Activated CD4-positive, CD25-positive, alpha-beta regulatory T cell treated with anti-CD3 and anti-CD28 coated beads, Interleukin-2, amount 50 U/mL, for 24 hours (primary cell): ENCODE results near the gene KCNH3.
A peak's percentile ranks its signal among the peaks of the same experiment; 100 is the strongest.
"Not testable (repeated sequence)": the region's sequence is repeated elsewhere in the genome, so short reads cannot be mapped to it uniquely, and the experiment has no call there.

Experiments used
- ATAC-seq, 2 donors: fragments of 150-1000 bp; cut with Tn5 transposase; one replicate each; pipeline ENCODE4 v1.10.0; 2021; ENCODE audit warnings: mild to moderate bottlenecking in 1 of 2, moderate library complexity in 1 of 2

Gene KCNH3

DNA sequence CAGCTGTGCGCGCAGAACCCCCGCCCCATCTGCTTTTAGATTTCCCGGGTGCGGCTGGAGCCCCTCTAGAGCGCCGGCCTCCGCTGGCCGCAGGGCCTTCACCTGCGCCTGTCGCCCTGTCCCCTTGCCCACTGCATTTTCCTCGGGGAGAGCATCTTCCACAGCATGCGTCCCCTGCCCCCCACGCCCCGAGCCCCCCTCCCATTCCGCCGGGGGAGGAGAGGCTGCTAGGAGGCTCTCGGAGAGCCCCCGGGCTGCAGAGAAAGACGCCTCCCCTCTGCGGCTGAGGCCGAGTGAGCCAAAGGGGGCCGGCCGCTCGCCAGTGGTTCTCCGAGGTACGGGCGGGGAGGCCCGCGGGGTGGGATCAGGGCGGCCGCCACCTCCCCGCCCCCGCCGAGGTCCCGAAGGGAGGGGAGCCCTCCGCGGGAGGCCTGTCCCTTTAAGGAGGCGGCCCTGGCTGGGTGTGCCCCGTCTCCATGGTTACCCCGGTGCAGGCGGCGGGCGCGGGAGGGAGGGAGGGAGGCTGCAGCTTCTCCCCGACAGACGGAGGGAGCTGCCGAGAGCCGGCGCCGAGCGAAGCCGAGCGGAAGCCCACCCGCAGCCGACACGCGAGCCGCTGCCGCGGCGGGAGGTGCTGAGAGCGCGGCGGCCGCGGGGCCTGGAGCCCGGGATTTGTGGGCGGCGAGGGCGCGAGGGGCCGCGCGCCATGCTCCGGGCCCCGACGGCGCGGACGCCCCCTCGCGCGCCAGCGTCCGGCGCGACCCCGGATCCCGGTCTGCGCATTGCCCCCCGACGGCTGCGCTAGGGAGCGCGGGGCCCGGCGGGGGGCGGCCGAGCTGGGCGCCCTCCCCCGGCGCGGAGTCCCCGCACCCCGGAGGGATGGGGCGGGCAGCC, at the start of gene KCNH3:
Gene KCNH3, plus strand, starts transcription at position 521 of the 894 bp plus-strand sequence. CDS start 387 bp downstream, outside the sequence.
- peak; percentile 88 to 90 for ATAC-seq

DNA sequence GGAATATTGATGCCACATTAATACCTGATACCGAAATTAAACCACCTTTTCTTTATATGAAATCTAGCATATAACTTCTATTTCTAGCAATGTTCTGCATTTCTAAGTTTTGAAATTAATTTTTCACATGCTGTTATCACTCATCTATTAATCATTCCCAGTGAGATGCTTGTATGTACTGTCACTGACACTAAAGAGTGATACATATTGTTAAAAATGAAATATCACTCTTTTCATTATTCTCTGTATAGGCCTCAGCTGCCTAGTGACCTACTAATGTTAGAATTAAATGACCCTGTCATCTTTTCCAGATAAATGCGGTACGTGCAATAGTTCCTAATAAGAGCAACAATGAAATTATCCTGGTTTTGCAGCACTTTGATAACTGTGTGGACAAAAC, 49.7 kb upstream of the KCNH3 start:
- no peak for ATAC-seq

DNA sequence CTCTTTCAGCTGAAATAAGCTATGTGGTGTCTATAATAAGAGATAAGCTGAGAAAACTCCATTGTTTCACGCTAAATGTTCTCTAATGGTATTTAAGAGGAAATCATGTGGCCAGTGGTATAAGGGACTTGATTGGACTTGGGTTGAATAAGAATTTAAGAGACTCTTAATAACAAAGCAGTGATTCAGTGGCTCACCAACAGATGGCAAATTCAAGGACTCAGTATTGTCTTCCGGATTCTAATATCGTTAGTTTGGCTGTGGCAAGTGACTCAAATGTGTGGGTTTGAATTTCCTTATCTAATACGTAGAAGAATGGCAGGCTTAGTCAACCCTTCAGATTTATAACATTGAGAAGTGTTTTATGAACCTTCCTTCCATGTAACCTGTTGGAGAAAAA, 49.1 kb upstream of the KCNH3 start:
- ATAC-seq: no peak

GRCh38 chr12:49491823-49492222, 47.0 kb upstream of the KCNH3 start:
- ATAC-seq: no peak

DNA sequence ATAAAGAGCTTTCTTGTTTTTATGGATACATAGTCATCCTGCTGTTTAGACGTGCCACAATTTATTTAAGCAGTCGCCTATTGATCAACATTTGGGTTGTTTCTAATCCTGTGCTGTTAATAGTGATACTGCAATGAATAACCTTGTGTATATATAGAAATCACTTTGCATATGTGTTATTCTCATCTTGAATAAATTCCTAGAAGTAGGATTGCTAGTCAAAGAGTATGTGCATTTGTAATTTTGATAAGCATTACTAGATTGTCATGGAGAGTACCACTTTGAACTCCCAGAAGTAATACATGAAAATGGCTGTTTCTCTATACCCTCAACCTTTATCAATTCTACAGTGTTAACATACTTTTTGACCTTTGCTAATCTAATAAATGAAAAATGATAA, 44.9 kb upstream of the KCNH3 start:
- ATAC-seq: no peak

DNA sequence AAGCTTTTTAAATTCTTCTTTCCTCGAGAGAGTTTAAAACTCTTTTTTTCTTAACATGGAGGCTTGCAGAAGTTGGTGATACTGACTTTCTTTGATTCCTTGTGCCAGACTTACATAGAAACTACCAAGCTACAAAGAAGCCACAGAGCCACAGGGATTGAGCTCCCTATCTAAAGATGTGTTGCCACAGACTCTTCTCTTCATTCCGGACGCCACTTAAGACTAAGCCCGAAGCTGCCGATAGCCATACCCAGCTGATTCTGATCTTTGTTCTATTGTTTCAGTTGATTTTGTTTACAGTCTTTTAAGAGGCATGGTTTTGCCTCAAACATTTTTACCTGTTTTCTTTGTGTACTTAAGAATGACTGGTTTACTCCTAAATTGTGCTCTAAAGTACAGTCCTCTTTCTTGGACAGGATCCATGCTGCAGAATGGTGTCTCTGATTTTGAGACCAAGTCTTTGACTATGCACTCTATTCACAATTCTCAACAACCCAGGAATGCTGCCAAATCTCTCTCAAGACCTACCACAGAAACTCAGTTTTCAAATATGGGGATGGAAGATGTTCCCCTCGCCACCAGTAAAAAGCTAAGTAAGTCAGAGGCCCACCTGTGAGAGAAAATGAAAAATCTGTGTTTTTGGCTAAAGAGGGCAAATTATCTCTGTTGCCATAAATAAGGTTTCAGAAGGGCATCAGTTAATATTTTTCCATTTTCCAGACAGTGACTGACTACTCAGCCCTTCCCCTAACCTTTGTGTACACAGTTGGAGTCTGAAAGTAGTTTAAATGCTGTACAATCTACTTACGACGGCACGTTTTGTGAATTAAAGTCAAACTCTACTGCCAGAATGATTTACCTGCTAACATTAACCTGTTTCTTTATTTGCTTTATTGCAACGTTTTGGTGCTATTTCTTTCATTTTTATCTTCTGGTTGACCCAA, 42.1 kb upstream of the KCNH3 start:
- no peak for ATAC-seq

DNA sequence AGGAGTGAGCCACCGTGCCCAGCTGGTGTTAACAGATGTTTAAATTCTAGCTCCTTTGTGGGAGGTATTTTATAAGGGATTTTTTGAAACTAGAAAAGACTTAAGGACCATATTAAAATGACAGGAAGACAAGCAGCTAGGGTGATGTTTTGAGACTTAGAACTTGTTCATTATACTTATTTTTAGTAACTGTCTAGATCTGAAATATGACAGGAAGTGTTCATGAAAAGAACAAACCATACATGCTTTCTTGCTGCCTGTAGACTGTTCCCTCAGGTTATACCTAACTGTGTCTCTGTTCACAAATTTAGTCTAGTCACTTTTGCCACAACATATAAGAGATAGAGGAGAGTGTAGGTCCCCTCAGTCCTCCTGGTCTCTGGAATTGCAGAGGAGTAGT, 36.9 kb upstream of the KCNH3 start:
- no peak for ATAC-seq

DNA sequence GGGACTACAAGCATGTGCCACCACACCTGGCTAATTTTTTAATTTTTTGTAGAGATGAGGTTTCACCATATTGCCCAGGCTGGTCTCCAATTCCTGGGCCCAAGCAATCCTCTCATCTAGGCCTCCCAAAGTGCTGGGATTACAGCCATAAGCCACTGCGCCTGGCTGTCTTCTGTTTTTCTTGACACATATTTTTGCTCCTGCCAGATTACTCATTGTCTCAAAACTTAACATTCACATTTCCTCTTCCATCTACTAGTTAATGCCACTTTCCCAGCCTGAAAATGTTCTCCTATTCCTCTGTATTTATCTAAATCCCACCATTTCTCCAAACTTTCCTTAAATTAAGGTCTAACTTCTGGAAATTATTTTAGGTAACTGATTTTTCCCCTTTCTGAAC, 36.2 kb upstream of the KCNH3 start:
- no peak for ATAC-seq

DNA sequence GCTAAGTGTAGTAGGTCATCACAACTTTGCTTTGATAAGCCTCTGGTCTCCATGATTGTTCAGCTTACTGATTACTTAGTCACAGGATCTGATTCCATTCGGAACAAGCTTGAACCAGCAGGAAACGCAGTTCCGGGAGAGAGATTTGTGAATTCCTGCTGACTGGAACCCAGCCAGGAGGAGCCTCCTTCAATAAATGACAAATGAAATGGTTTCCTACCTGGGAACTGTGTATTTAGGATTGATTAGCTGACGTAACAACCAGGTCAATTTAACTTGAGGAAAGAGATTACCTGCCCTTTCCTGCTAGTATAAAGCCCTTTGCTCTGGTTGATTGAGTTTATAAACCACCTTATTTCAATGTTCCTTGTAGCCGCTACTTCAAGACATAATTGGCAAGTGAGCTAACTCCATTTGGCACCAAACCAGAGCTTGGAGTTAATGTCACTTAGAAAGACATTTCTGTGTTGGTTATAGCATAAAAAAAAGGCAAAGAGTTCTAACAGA, 35.1 kb upstream of the KCNH3 start:
- ATAC-seq: no peak

DNA sequence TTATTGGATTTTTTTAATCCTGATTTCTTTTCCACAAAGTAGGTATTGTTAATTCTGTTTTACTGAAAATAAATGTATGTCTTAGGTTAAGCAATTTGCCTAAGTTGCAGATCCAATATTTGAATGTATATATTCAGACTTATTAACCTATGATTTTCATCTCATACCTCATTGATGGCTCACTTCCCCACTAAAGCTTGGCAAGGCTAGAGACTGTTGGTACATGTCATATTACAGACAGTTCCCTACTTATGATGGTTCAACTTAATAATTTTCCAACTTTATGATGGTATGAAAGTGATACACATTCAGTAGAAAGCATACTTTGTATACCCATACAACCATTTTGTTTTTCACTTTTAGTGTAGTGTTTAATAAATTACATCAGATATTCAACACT, 33.2 kb upstream of the KCNH3 start:
- no peak for ATAC-seq

DNA sequence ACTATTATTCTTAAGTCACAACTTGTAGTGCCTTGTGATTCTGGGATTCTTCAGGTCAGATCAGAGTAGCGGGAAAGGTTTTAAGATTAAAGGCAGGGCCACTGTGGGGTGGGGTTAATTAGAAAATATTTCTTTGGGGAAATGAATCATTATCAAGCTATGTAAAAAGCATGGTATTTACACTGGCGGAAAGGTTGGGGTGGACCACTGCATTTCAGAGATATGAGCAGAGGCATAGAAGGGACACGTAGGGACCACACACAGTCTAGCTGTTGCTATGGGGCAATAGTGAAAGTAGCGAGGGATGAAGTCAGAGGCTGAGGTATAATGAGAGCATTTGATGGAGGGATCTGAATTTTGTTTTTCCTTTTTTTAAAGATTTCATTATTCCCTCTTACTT, 31.7 kb upstream of the KCNH3 start:
- ATAC-seq: no peak

DNA sequence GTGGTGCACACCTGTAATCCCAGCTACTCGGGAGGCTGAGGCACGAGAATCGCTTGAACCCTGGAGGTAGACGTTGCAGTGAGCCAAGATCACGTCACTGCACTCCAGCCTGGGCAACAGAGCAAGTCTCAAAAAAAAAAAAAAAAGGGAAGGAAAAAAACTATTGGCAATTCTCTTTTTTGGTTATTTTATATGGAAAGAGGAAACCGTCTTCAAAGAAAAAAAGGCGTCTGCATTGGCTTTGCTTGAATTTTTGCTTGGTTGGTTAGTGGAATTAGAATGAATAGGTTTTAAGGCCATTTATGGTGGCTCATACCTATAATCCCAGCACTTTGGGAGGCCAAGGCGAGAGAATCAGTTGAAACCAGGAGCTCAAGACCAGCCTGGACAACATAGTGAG, 29.1 kb upstream of the KCNH3 start:
- not testable (repeated sequence) for ATAC-seq

GRCh38 chr12:49511410-49511809, 27.4 kb upstream of the KCNH3 start:
- ATAC-seq: no peak

- no peak for ATAC-seq
Observed at GRCh38 chr12:49512546-49512945, 26.3 kb upstream of the KCNH3 start.

- no peak for ATAC-seq
Observed at GRCh38 chr12:49515266-49515665, 23.6 kb upstream of the KCNH3 start.

- no peak for ATAC-seq
Observed at GRCh38 chr12:49518914-49519573, 19.8 kb upstream of the KCNH3 start.

DNA sequence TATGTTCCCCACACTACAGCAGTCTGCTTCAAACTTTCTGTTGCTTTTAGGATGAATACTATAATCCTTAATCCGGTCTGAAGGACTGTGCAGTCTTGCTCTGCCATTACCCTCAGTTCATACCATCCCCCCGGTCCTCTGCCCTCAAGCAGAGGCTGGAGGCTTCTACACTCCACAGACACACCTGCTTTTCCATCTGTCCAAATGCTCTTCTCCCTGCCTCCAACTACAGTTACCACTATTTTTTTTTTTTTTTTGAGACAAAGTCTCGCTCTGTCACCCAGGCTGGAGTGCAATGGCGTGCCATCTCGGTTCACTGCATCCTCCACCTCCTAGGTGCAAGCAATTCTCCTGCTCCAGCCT, 19.3 kb upstream of the KCNH3 start:
- no peak for ATAC-seq

GRCh38 chr12:49521389-49521788, 17.4 kb upstream of the KCNH3 start:
- ATAC-seq: no peak

DNA sequence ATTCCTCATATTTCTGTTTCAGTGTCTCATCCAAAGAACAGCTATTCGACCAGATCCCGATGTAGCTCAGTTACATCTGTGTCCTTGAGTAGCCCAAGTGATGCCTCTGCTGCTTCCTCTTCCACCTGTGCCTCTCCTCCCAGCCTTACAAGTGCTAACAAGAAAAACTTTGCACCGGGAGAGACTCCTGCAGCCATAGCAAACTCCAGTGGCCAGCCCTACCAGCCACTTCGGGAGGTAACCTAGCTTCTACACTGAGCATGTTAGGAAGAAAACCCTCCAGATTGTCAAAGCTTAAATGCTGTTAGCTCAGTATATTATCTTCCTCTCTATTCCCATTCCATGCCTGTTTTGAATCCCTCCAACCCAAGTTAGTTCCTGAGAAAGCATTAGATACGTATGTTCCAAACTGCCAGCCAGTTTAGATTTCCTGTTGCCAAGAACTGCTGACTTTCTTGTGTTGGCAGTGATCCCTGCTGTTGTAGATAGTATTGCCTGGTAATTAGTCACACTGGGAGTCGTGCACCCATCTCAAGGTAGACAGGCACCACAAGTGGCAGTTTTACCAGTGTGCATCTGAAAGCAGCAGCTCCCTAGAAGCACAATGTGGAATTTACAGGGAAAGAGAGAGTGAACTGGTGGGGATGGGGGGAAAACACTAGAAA, 14.0 kb upstream of the KCNH3 start:
- ATAC-seq: no peak

- no peak for ATAC-seq
Observed at GRCh38 chr12:49525942-49526341, 12.9 kb upstream of the KCNH3 start.

GRCh38 chr12:49527361-49528130, 11.3 kb upstream of the KCNH3 start:
- no peak for ATAC-seq

DNA sequence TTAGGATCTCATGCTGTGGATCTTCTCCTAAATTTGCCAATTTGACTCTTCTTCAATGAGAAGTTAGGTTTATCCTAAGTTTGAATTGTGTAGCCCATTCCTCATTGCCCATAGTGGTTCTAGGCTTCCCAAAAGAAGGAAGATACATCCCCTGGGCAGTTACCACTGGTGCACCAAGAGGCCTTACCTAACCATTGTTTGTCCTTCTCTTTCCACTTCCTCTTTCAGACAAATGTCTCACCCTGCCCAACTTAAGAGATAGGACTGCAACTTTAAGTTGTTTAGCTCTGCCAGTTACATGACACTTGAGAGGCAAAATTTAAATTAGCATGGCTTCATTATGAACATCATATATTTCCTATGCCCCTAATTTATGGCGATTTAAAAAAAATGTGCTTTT, 9.4 kb upstream of the KCNH3 start:
- ATAC-seq: no peak
